HG03432 (cell line): ENCODE results near the gene ISG15.
"Not testable (repeated sequence)": the region's sequence is repeated elsewhere in the genome, so short reads cannot be mapped to it uniquely, and the experiment has no call there.

Experiments
- ATAC-seq: cut with Tn5 transposase; IDR thresholded peaks from one replicate; pipeline ENCODE4 v1.9.1; 2021; ENCODE audit warnings: mild to moderate bottlenecking, moderate library complexity; ENCODE audit not compliant: unreplicated experiment

The ISG15 gene

GRCh38 chr1:975365-975764, 37.9 kb upstream of the ISG15 start:
- no peak for ATAC-seq

- ATAC-seq: no peak
Measured at GRCh38 chr1:975896-976683, 37.2 kb upstream of the ISG15 start.

- ATAC-seq: not testable (repeated sequence)
Measured at GRCh38 chr1:976791-977190, 36.5 kb upstream of the ISG15 start.

GRCh38 chr1:978069-978834, 35.0 kb upstream of the ISG15 start:
- no peak for ATAC-seq

- ATAC-seq: no peak
Measured at GRCh38 chr1:978835-979743, 34.2 kb upstream of the ISG15 start.

GRCh38 chr1:979744-980072, 33.6 kb upstream of the ISG15 start:
- no peak for ATAC-seq

GRCh38 chr1:980137-980571, 33.1 kb upstream of the ISG15 start:
- ATAC-seq: no peak

GRCh38 chr1:980602-981395, 32.5 kb upstream of the ISG15 start:
- ATAC-seq: no peak

GRCh38 chr1:981491-981954, 31.8 kb upstream of the ISG15 start:
- ATAC-seq: no peak

GRCh38 chr1:981955-982558, 31.2 kb upstream of the ISG15 start, which contains the start of gene PERM1:
PERM1 (minus strand) TSS chr1:982093; CDS start chr1:981029, 1,064 bp downstream.
- ATAC-seq: no peak

GRCh38 chr1:982765-983436, 30.4 kb upstream of the ISG15 start:
- no peak for ATAC-seq

GRCh38 chr1:983798-984475, 29.4 kb upstream of the ISG15 start:
- ATAC-seq: no peak

GRCh38 chr1:984476-984814, 28.9 kb upstream of the ISG15 start:
- ATAC-seq: no peak

GRCh38 chr1:985126-985525, 28.2 kb upstream of the ISG15 start:
- no peak for ATAC-seq

- ATAC-seq: not testable (repeated sequence)
Measured at GRCh38 chr1:988061-988460, 25.2 kb upstream of the ISG15 start.

GRCh38 chr1:991275-991674, 22.0 kb upstream of the ISG15 start:
- not testable (repeated sequence) for ATAC-seq

- ATAC-seq: no peak
Measured at GRCh38 chr1:991895-992294, 21.4 kb upstream of the ISG15 start.

- ATAC-seq: no peak
Measured at GRCh38 chr1:992362-992761, 20.9 kb upstream of the ISG15 start.
